NB4 (cell line): Measurements from ENCODE around the gene IQGAP2.

Source experiments
- CTCF ChIP-seq: IDR thresholded peaks from one replicate; pipeline ENCODE4 v1.5.1; 2012; ENCODE audit warnings: low read depth, low read length
- MAX ChIP-seq: IDR thresholded peaks from 2 replicates; pipeline ENCODE4 v1.6.1; 2011; ENCODE audit warnings: low read depth, low read length
- POLR2A ChIP-seq: IDR thresholded peaks from 2 replicates; pipeline ENCODE4 v1.6.1; 2011; ENCODE audit warnings: mild to moderate bottlenecking; ENCODE audit not compliant: insufficient read length; ENCODE audit errors: extremely low read depth

- no peak for TF ChIP-seq CTCF
- no peak for TF ChIP-seq POLR2A
- no peak for TF ChIP-seq MAX
These were observed 124.6 kb downstream of the IQGAP2 start for GRCh38 chr5:76527685-76528161.
